Erythroblast (primary cell): Measurements from ENCODE around the gene MXRA7.
"Not testable (repeated sequence)": the region's sequence is repeated elsewhere in the genome, so short reads cannot be mapped to it uniquely, and the experiment has no call there.

Experiments
- GATA1 ChIP-seq: IDR thresholded peaks from 2 replicates; pipeline ENCODE4 v1.6.1; 2011; ENCODE audit warnings: low read depth, mild to moderate bottlenecking, control low read depth, low read length, moderate library complexity
- POLR2A ChIP-seq: IDR thresholded peaks from 2 replicates; pipeline ENCODE4 v1.6.1; 2011; ENCODE audit warnings: mild to moderate bottlenecking, low read length

- not testable (repeated sequence) for TF ChIP-seq POLR2A, GATA1
Observed at GRCh38 chr17:76745785-76746184, 35.0 kb upstream of the MXRA7 start.
